HEK293 (cell line): ENCODE data around the gene ENDOV.

ENCODE experiments used
- CTCF ChIA-PET: fragments of 350-600 bp; formaldehyde crosslinking; extraction: SDS; loops from one replicate; lab custom pipeline; 2021; ENCODE audit warnings: antibody characterized with exemption; lab: Yijun Ruan, JAX
- POLR2A ChIA-PET: fragments of 300-600 bp; formaldehyde crosslinking; extraction: SDS; loops from one replicate; lab custom pipeline; 2020; ENCODE audit warnings: antibody characterized with exemption, inconsistent platforms; lab: Yijun Ruan, JAX
- H3K27ac ChIP-seq: fragments of 200-500 bp; sonication (Bioruptor generic); 2 replicates; pipeline ENCODE4 v1.5.1; 2014; ENCODE audit warnings: low read depth, low read length, control low read depth, inconsistent platforms; ENCODE audit errors: extremely low read depth
- H3K36me3 ChIP-seq, 2 experiments: fragments of 200-500 bp in 1 of 2; sonication (Bioruptor generic) in 1 of 2; 1 replicate in 1 of 2; 2 replicates in 1 of 2; pipeline ENCODE4 v1.5.1; 2014 to 2017; ENCODE audit warnings: inconsistent platforms in 2 of 2, low read length in 2 of 2; ENCODE audit not compliant: control insufficient read depth in 2 of 2, insufficient read depth in 1 of 2
- H3K4me1 ChIP-seq: fragments of 200-500 bp; sonication (Bioruptor generic); 2 replicates; pipeline ENCODE4 v1.5.1; 2014; ENCODE audit warnings: mild to moderate bottlenecking, low read length, inconsistent platforms; ENCODE audit not compliant: control insufficient read depth, insufficient read depth
- H3K4me3 ChIP-seq: 2 replicates; pipeline ENCODE4 v1.5.1; 2011; ENCODE audit warnings: low read depth, mild to moderate bottlenecking, control low read depth, low read length, moderate library complexity
- H3K9me3 ChIP-seq: fragments of 200-500 bp; sonication (Bioruptor generic); 2 replicates; pipeline ENCODE4 v1.5.1; 2014; ENCODE audit warnings: low read depth, low read length, inconsistent platforms; ENCODE audit not compliant: control insufficient read depth, insufficient read depth
- HIC1 ChIP-seq: fragments of 450-650 bp; formaldehyde crosslinking; IDR thresholded peaks from 2 replicates; pipeline ENCODE4 v1.5.1; 2016; ENCODE audit warnings: missing biosample characterization, missing genetic modification characterization
- PATZ1 ChIP-seq: fragments of 450-650 bp; formaldehyde crosslinking; IDR thresholded peaks from 2 replicates; pipeline ENCODE4 v1.5.1; 2016; ENCODE audit warnings: missing biosample characterization, missing genetic modification characterization
- PRDM2 ChIP-seq: fragments of 450-650 bp; formaldehyde crosslinking; IDR thresholded peaks from 2 replicates; pipeline ENCODE4 v1.5.1; 2016; ENCODE audit warnings: missing biosample characterization, missing genetic modification characterization, borderline replicate concordance
- RBAK ChIP-seq: fragments of 450-650 bp; formaldehyde crosslinking; IDR thresholded peaks from 2 replicates; pipeline ENCODE4 v1.5.1; 2016; ENCODE audit warnings: missing biosample characterization, missing genetic modification characterization
- SP2 ChIP-seq: fragments of 450-650 bp; formaldehyde crosslinking; IDR thresholded peaks from 2 replicates; pipeline ENCODE4 v1.5.1; 2016; ENCODE audit warnings: missing biosample characterization, missing genetic modification characterization
- SP3 ChIP-seq: fragments of 450-650 bp; formaldehyde crosslinking; IDR thresholded peaks from 2 replicates; pipeline ENCODE4 v1.5.1; 2016; ENCODE audit warnings: missing biosample characterization, missing genetic modification characterization
- ZBTB1 ChIP-seq: fragments of 450-650 bp; formaldehyde crosslinking; IDR thresholded peaks from 2 replicates; pipeline ENCODE4 v1.5.1; 2016; ENCODE audit warnings: missing biosample characterization, missing genetic modification characterization
- ZBTB26 ChIP-seq: fragments of 450-650 bp; formaldehyde crosslinking; optimal IDR thresholded peaks from 2 replicates; pipeline ENCODE3; 2016; ENCODE audit warnings: missing biosample characterization, mild to moderate bottlenecking, missing genetic modification characterization
- ZNF174 ChIP-seq: fragments of 450-650 bp; formaldehyde crosslinking; IDR thresholded peaks from 2 replicates; pipeline ENCODE4 v1.5.0; 2017; ENCODE audit warnings: missing biosample characterization, mild to moderate bottlenecking, missing genetic modification characterization
- ZNF19 ChIP-seq: fragments of 450-650 bp; formaldehyde crosslinking; IDR thresholded peaks from 2 replicates; pipeline ENCODE4; 2016; ENCODE audit warnings: missing biosample characterization, missing genetic modification characterization, low read depth
- ZNF26 ChIP-seq: fragments of 450-650 bp; formaldehyde crosslinking; IDR thresholded peaks from 2 replicates; pipeline ENCODE4 v1.5.1; 2016; ENCODE audit warnings: missing biosample characterization, missing genetic modification characterization
- ZNF449 ChIP-seq: fragments of 450-650 bp; formaldehyde crosslinking; IDR thresholded peaks from 2 replicates; pipeline ENCODE4 v1.5.1; 2017; ENCODE audit warnings: missing biosample characterization, mild to moderate bottlenecking, missing genetic modification characterization, moderate library complexity
- ZNF501 ChIP-seq: fragments of 450-650 bp; formaldehyde crosslinking; IDR thresholded peaks from 2 replicates; pipeline ENCODE4 v1.5.1; 2016; ENCODE audit warnings: missing biosample characterization, missing genetic modification characterization
- ZNF530 ChIP-seq: fragments of 450-650 bp; formaldehyde crosslinking; IDR thresholded peaks from 2 replicates; pipeline ENCODE4 v1.5.1; 2016; ENCODE audit warnings: low read depth, missing biosample characterization, missing genetic modification characterization
- ZNF580 ChIP-seq: fragments of 450-650 bp; formaldehyde crosslinking; IDR thresholded peaks from 2 replicates; pipeline ENCODE4 v1.5.1; 2016; ENCODE audit warnings: missing biosample characterization, missing genetic modification characterization
- ZNF701 ChIP-seq: fragments of 450-650 bp; formaldehyde crosslinking; IDR thresholded peaks from 2 replicates; pipeline ENCODE4 v1.5.1; 2016; ENCODE audit warnings: missing biosample characterization, missing genetic modification characterization
- ZNF837 ChIP-seq: fragments of 450-650 bp; formaldehyde crosslinking; IDR thresholded peaks from 2 replicates; pipeline ENCODE4 v1.5.1; 2016; ENCODE audit warnings: missing biosample characterization, missing genetic modification characterization
- ZSCAN30 ChIP-seq: fragments of 450-650 bp; IDR thresholded peaks from 2 replicates; pipeline ENCODE4 v1.5.1; 2018; ENCODE audit warnings: missing biosample characterization, mild to moderate bottlenecking, missing genetic modification characterization, moderate library complexity

Gene ENDOV

GRCh38 chr17:80397034-80397387 lies 18.0 kb upstream of the ENDOV start:
- Histone ChIP-seq H3K36me3 (peaks cover 10 to 32% of the 10 kb centered on the region in 2 experiments), H3K27ac (no peak overlapping the region), H3K9me3 (no peaks in the 10 kb centered on the region), H3K4me1 (no peaks in the 10 kb centered on the region), H3K4me3 (no peak overlapping the region)
- ChIA-PET CTCF (interaction anchor here (1.4 kb wide), 1 partner anchor 179 kb away, joined by 3 read pairs; no protein-coding TSS in a partner anchor), POLR2A (no interaction called here)
- TF ChIP-seq SP3 (tag by site-specific recombination) (no peak), PATZ1 (tag by site-specific recombination) (no peak), PRDM2 (tag by site-specific recombination) (no peak), ZNF701 (no peak), ZNF449 (tag by site-specific recombination) (no peak), HIC1 (no peak), ZNF580 (tag by site-specific recombination) (no peak), ZSCAN30 (tag by site-specific recombination) (no peak), ZNF837 (tag by site-specific recombination) (no peak), ZBTB1 (tag by site-specific recombination) (no peak), ZNF26 (no peak), ZBTB26 (tag by site-specific recombination) (no peak), ZNF501 (tag by site-specific recombination) (no peak), ZNF530 (tag by site-specific recombination) (no peak), ZNF19 (tag by site-specific recombination) (no peak), RBAK (tag by site-specific recombination) (no peak), ZNF174 (no peak), SP2 (tag by site-specific recombination) (no peak)
